ENCODE results near the gene PRDX6. TPM values are rescaled to one million over a fixed set of nuclear protein-coding genes. Genes with fewer than 3 reads are reported as not detected.

The PRDX6 gene
- total RNA-seq, 1 experiment from 2014 or later: 533 TPM

DNA sequence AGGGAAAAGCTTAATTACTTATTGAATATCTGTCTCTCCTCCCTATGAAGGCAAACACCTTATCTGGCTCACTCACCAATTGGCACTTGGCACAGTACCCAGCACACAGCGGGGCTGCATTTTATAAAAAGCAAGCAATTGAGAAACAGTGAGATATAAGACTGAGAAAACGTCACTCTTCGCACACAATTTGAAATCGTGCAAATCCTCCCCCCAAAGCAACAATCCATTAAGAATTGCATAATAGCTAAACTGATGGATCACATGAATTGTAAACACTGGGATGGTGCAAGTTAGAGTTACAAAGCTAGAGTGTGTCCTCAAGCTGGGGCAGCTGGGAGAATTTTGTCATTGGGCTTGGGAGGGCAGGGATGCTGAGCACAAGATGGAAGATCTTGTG lies 27.1 kb downstream of the PRDX6 start:
- no peak overlapping the region for H2BK15ac ChIP-seq (ENCODE audit: low read depth, low read length)
- no peak for TF ChIP-seq CTCF (conservative IDR thresholded peaks at IDR 0.05)
- H3K23me2 ChIP-seq (ENCODE audit: insufficient read length, low read depth, low read length, poor library complexity, severe bottlenecking): no peaks in the 10 kb centered on the region
- H3K79me2 ChIP-seq (ENCODE audit: insufficient read depth, low read length): no peaks in the 10 kb centered on the region
- H3T11ph ChIP-seq (ENCODE audit: low read length): no peak overlapping the region
- no peak overlapping the region for H3K4me2 ChIP-seq (ENCODE audit: insufficient read depth, insufficient read length, low read length)
- H3K56ac ChIP-seq (ENCODE audit: insufficient read length, low read depth, low read length): no peak overlapping the region
- H4K5ac ChIP-seq (ENCODE audit: insufficient read length, low read depth, low read length): no peak overlapping the region
- H3K9ac ChIP-seq (ENCODE audit: extremely low read depth, insufficient read length, low read length): no peak overlapping the region
- H3K27ac ChIP-seq (ENCODE audit: insufficient read length, low read depth, low read length): no peak overlapping the region
- H2AK5ac ChIP-seq (ENCODE audit: insufficient read length, low read length): no peak overlapping the region
- H2BK5ac ChIP-seq (ENCODE audit: insufficient read length, low read length): no peak overlapping the region
- no peaks in the 10 kb centered on the region for H3K27me3 ChIP-seq (ENCODE audit: insufficient read depth, low read length)
- no CpG with 5 or more reads among the region's 4 CpGs for WGBS (ENCODE audit: extremely low coverage, insufficient read length, low lambda C conversion rate)
- no peak overlapping the region for H2AFZ ChIP-seq (ENCODE audit: low read length)
- H3K23ac ChIP-seq (ENCODE audit: insufficient read length, low read depth, low read length): no peak overlapping the region
- no peak overlapping the region for H4K91ac ChIP-seq (ENCODE audit: insufficient read length, low read depth, low read length)
- Mint-ChIP-seq H3K27ac (no peak overlapping the region), H3K27me3 (ENCODE audit: low read depth) (no peaks in the 10 kb centered on the region), H3K4me1 (peaks cover 20 to 21% of the 10 kb centered on the region in 2 experiments), H3K36me3 (ENCODE audit: insufficient read depth in 1 of 3, low read depth in 3 of 3) (peaks cover 0 to 3% (median 0%) of the 10 kb centered on the region in 3 experiments; a peak in 2 of 7 replicates), H3K9me3 (peaks cover 0 to 3% of the 10 kb centered on the region in 2 experiments; a peak in 2 of 5 replicates), H3K4me3 (no peak overlapping the region)
- H3K14ac ChIP-seq (ENCODE audit: insufficient read depth, low read length): no peak overlapping the region
- no peak overlapping the region for H2BK20ac ChIP-seq (ENCODE audit: low read depth, low read length, poor library complexity, severe bottlenecking)
- no peak overlapping the region for H3K4ac ChIP-seq (ENCODE audit: low read depth, low read length)
- H2BK12ac ChIP-seq (ENCODE audit: insufficient read length, low read depth, low read length): no peak overlapping the region
- no peak overlapping the region for H4K8ac ChIP-seq (replicated peaks; ENCODE audit: insufficient read length, low read depth, low read length)
- H2BK120ac ChIP-seq (ENCODE audit: low read depth, low read length, poor library complexity, severe bottlenecking): no peak overlapping the region
- H4K20me1 ChIP-seq (ENCODE audit: control insufficient read depth, insufficient read depth, insufficient read length): no peaks in the 10 kb centered on the region
- H3K4me1 ChIP-seq (ENCODE audit: insufficient read depth, low read length): peaks cover 4% of the 10 kb centered on the region; the same call in 1 of the 2 replicates
- DNase-seq: no peak
- H3K9me3 ChIP-seq (ENCODE audit: control insufficient read depth, low read depth, low read length): no peaks in the 10 kb centered on the region
- no peaks in the 10 kb centered on the region for H3K79me1 ChIP-seq (ENCODE audit: insufficient read depth, low read depth, low read length, poor library complexity, severe bottlenecking)
- H3K18ac ChIP-seq (ENCODE audit: insufficient read length, low read depth, low read length): no peak overlapping the region
